CD4-positive, alpha-beta T cell treated with Interleukin-12 subunit alpha and Interleukin-12 subunit beta, for 1 hour (primary cell): Measurements from ENCODE around the gene BDNF.

Experiments used
- DNase-seq: peaks from one replicate; pipeline ENCODE4 v3.0.0-alpha.2; 2020

The BDNF gene

DNA sequence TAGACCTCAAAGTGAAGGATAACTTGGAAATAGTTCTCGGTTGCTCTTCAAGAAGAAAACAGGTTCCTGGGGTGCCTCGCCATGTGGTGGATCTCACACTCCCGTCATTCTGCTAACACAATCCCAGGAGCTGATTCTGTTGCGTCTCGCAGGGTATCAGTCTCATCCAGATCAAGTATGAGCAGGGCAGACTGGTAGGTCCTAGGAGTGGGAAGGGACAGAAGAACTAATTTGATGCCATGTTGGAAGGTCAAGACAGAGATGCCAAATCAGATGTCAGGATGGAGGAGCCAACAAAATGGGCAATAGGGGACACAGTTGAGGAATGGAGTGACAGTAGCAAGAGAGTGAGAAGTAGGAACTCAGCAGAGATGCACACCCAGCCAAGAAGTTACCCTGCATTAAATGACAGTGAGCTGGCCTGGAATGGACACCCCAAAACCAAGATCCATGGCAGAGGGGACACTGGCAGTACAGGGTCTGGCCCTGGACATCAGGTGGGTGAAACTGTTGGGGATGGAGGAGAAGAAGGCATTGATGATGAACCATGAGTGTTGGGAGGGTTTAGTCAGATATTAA is 76.2 kb downstream of the BDNF start:
- no peak for DNase-seq

DNA sequence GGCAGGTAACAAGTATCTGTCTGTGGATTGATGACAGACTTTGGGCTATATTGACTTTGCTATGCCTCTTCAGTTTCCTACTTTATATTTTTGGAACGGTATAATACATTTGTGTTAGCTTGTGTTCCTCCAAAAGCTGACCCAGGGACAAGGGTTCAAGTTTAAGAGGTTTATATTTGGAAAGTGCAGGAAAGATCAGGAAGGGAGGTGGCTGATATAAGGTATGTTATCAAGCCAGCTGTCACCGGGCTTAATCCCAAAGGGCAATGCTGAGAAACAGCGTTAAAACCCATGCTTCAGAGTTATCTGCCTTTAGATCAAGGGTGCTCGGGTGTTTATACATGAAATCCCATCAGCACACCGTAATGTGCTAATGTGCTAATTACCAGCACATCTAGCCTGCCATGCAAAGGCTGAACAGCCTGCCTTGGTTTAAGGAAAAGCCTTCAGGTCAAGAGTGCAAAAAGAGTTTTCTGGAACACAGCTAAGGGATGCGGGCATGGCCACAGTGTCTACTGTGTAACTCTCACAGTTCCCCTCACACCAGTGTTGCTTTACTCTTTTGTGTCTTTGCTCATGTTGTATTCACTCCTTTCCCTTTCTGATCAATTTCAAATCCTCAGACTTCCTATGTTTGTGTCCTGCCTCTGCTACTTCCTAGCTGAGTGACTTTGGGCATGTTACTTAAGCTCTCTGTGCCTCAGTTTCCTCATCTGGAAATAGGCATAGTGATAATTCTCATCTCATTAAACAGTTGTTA is 77.5 kb downstream of the BDNF start:
- no peak for DNase-seq

- DNase-seq, result no peak
Measured at GRCh38 chr11:27621405-27622161, 78.7 kb downstream of the BDNF start.

- no peak for DNase-seq
Measured at GRCh38 chr11:27619763-27620335, 80.4 kb downstream of the BDNF start.

- DNase-seq, result no peak
Measured at GRCh38 chr11:27619039-27619574, 81.1 kb downstream of the BDNF start.

GRCh38 chr11:27618281-27618915 is 81.9 kb downstream of the BDNF start:
- DNase-seq, result no peak

- DNase-seq, result no peak
Measured at GRCh38 chr11:27616711-27617110, 83.5 kb downstream of the BDNF start.

GRCh38 chr11:27615833-27616232 is 84.4 kb downstream of the BDNF start:
- DNase-seq, result no peak

- DNase-seq, result no peak
Measured at GRCh38 chr11:27614092-27614491, 86.2 kb downstream of the BDNF start.

GRCh38 chr11:27612932-27613880 is 87.0 kb downstream of the BDNF start:
- DNase-seq, result no peak

GRCh38 chr11:27611947-27612455 is 88.3 kb downstream of the BDNF start:
- no peak for DNase-seq

- no peak for DNase-seq
Measured at GRCh38 chr11:27611390-27611789, 88.9 kb downstream of the BDNF start.

- DNase-seq, result no peak
Measured at GRCh38 chr11:27610946-27611345, 89.3 kb downstream of the BDNF start.

- DNase-seq, result no peak
Measured at GRCh38 chr11:27610280-27610679, 90.0 kb downstream of the BDNF start.

DNA sequence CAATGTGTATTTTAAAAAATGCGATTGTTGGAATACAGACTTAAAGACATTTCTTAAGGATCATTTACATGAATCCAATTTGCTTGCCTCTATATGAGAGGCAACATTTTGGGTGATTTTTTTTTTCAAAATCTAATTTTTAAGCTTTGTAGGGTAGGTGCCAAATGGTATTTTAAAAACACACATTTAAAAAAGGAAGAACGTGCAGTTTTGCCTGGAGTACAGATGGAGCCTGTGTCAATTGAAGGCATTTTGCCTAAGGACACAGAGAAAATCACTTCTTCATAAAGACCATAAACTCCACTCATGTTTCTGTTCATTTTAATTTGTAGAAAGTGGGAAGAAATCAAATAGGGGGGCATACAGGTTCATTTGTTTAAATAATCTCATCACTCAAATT is 91.3 kb downstream of the BDNF start:
- DNase-seq, result no peak

DNA sequence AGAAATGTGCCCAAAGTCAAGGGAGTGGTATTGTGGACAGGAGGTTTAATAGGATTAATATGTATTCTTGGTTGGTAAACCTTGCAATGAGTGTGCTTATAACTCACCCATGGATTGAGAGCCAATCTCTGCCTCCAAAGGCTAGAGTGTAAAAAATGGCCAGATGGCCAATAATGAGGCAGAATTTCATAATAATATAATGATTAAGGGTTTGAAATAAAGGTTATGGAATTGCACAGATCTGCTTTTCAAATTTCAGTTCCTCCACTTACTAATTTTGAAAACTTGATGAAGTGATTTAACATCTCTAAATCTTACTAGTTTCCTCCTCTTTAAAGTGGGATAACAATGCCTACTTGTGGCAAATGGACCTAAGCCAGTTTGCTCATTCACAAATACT is 94.8 kb downstream of the BDNF start:
- no peak for DNase-seq
